Activated gamma-delta T cell treated with Interleukin-2 at 50 U/mL for 16 hours (primary cell): Measurements from ENCODE around the gene ARHGAP24.
"Not testable (repeated sequence)": the region's sequence is repeated elsewhere in the genome, so short reads cannot be mapped to it uniquely, and the experiment has no call there.

Experiments
- DNase-seq: peaks from one replicate; pipeline ENCODE4 v3.0.0-alpha.2; 2020

Gene ARHGAP24

DNA sequence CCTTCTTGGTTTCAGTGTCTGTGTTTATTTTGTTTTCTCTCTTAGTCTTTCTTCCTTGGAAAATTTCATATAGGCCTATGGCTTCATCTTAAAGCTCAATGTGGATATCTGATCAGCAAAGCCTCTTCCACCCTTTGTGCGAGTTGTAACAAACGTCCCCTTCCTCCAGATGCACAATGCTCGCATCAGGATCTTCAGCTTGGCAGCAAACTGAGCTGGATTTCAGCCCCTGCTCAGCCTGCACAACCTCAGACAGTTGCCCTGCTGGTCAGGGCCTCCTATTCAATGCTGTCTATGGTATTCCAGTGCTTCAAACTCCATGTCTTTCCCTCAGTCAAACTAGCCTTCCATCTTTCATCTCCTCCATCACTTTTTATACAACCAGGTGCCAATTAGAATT lies 309.4 kb downstream of the ARHGAP24 start:
- no peak for DNase-seq

DNA sequence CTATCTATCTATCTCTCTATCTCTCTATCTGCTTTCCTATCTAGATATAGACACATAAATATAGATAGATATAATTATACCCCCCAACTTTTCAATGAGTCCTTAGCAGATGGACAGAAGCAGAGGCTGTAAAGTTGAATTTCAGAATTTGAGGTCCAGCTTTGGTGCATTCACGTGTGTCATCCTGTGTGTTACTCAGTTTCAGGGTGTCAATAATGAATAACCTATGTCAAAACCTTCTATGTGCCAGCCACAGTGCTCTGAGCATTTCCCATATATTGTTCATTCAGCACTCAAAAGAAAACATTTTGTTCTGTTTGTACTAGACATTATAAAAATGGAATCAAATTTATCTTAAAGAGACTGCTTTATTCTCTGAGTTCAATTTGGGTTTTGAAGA lies 310.0 kb downstream of the ARHGAP24 start:
- no peak for DNase-seq

DNA sequence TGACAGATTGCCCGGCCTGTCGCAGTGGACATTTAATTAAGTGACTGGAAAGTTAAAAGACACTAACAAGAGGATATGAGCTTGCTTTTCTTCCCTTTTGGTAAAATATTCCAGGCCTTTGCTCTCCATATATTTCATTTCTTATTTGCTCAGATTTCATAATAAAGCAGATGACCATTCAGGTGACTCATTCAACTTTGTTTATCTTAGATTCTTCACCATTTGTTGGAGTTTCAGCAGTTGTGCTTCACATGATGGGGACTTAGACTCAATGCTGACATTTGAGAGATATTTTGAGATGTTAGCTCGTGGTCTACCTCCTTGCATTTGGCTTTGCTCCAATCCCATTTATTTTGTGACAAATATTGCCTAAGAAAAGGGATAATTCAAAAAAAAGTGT lies 312.2 kb downstream of the ARHGAP24 start:
- no peak for DNase-seq

DNA sequence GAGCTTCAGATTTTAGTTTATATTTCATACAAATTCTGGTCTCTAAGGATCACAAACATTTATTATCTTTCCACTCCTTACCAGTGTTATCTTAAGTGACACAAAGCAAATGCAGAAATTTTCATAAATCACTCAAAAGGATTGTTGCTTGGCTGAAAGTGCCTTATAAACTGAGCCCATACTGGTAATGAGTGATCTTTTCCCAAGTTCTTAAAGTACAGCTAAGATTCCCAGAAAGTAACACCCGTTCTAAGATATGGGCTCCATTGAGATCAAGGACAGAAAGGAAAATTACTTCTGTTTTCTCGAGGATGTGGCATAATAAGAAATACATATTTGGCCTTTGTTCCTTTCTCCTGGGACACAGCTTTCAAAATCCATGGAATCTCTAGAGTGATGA lies 313.7 kb downstream of the ARHGAP24 start:
- DNase-seq: no peak

DNA sequence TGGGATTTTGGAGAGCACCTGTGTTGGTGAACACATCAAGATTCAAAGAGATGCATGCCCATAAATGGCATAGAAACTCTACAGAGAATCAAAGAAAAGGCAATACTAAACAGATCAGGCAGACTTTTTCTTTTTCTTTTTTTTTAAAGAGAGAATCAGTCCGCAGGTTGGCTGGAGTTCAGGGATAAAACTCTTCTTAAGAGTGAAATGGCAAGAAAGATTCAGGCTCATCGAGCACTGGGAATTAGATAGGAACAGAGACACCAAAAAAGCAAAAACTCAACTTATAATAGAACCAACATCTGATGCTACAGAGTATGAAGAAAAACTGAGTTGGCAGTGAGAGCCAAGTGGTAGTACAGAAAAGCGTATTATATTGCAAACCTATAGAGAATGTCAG lies 314.3 kb downstream of the ARHGAP24 start:
- DNase-seq: no peak

DNA sequence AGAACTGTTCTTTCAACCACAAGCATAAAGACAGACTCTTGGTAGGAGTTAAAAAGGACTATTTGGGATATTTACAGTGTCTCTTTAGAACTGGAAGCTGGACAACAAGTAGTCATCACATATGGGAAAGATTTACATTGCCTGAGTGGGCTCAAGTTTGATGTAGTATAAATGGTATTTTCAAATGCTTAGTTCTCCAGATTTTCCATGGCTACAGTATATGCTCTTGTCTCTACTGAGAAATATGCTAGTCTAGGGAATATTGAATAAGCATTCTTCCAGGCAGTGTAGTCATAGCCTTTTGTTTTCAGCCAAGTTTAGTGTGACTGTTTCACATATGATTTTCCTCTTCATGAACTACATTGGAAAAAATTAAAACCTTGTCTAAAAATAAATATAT lies 315.6 kb downstream of the ARHGAP24 start:
- no peak for DNase-seq

DNA sequence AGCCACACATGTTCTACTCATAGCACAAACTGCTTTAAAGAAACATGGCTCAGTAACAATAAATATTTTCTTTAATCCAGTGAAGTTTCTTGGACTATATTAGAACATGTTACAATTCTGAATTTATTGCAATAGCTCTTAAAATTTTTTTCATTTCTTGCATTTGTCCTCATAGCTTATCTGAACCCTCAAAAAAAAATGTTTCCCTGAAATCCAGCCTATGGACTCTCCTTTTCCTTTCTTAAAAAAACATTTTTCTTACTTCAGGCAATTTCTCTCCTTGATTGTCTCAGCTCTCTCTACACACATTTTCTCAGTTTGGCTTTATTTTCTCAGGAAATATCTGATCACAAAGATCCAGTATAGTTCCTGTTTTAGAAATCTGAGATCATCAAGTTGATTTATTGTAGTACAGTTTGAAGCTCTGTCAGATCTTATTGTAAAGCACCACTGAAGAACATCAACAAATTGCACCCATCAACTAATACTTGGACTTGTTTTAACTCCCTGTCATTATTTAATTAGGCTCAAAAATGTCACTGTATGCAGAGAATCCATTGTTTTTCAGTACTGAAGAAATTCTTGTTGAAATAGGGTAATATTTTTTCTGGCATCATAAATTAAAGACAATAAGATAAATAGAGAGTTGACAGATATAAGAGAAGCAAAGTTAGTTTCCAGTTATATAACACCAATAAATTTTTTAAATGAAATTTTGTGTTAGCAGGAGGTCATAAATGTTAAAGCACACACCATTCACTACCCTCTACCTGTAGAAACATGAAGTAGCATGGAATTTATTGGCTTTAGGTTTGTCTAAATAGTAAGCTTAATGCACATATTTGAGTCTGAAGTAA lies 317.7 kb downstream of the ARHGAP24 start:
- no peak for DNase-seq

DNA sequence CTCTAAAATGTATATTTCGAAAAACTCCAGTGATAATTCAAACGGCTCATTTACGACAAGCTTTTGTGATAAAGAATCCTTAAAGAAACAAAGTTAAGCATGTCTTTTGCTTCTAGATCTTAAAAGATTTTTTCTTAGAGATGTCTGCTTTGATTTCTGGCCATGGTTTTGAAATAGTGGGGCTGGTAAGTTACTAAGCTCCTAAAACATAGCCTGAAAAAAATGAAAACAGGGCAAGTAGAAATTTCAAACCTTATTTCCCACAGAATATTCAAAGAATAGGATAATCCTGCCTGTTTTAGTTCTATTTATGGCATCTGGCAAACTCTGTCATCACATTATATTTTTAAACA lies 318.3 kb downstream of the ARHGAP24 start:
- DNase-seq: no peak

DNA sequence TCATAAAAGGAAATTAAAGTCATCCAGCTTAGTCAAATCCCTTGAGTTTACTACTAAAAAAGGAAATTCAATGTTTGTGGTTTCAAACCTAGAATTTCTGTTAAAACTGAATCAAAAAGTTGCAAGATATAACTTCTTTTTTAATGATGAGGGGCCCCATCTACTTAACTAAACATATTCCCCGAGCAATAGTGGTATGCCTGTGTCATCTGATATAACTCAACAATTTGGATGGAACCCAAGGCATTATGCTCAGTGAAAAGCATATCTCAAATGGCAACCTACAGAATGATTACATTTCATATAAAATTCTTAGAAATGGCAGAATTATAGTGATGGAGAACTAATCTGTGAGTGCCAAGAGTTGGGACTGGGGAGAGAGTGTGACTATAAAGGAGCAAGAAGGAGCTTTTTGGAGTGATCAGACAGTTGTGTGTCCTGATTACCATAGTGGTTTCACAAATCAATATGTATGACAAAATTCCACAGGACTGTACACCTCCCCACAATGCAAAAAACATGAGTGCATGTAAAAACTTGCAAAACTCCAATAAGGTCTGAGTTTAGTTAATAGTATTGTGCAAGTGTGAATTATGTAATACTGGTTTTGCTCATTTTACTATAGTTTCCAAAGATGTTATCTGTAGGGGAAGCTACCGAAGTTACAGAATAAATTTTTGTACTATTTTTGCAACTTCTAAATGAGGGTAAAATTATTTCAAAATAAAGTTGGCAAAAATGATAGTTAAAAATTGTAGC lies 323.2 kb downstream of the ARHGAP24 start:
- DNase-seq: no peak

DNA sequence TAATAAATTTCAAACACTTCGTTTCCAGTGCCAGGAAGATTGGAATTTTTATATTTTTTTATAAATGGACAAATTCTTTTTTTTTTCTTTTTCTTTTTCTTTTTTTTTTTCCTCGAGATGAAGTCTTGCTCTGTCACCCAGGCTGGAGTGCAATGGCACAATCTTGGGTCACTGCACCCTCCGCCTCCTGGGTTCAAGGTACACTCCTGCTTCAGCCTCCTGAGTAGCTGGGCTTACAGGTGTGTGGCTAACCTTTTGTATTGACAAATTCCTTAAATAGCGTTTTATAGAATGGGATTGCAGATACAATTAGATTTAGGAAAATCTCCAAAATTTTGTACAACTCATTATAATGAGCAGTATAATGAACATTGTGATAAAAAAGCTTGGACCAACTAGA lies 328.9 kb downstream of the ARHGAP24 start:
- DNase-seq: no peak

DNA sequence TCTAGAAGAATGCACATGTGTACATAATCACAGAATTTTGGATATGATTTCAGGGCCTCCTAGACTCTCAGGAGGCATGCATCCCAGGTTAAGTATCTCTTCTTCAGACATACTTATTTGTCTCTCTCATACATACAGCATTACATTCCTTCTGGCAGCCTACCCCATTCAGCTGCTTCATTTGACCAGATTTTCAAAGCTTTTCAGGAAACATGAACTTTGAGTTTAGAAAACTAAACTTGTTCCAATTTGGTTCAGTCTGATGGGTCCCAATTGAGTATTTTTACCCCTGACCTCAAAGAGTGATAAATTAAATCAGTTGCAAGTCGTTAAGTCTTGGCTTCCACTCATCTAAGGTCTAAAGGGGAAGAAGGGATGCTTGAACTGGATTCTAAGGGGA lies 330.9 kb downstream of the ARHGAP24 start:
- no peak for DNase-seq

DNA sequence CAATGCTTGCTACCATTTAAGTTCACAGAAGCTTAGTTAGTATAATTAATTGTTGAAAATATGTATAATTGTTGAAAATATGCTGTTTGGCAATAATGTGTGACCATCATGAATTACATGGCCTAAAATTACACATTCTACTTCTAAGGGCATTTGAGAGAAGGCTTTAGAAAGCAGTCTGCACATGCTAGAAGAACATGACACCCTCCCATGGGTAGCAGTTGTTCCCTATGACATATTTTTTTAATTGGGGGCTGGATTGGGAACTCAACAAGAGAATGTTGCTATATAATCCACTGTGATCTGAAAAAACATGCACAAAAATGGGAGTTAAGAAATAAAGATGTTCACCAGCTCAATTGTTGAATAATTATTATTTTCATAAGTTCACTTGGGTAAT lies 331.4 kb downstream of the ARHGAP24 start:
- DNase-seq: no peak

DNA sequence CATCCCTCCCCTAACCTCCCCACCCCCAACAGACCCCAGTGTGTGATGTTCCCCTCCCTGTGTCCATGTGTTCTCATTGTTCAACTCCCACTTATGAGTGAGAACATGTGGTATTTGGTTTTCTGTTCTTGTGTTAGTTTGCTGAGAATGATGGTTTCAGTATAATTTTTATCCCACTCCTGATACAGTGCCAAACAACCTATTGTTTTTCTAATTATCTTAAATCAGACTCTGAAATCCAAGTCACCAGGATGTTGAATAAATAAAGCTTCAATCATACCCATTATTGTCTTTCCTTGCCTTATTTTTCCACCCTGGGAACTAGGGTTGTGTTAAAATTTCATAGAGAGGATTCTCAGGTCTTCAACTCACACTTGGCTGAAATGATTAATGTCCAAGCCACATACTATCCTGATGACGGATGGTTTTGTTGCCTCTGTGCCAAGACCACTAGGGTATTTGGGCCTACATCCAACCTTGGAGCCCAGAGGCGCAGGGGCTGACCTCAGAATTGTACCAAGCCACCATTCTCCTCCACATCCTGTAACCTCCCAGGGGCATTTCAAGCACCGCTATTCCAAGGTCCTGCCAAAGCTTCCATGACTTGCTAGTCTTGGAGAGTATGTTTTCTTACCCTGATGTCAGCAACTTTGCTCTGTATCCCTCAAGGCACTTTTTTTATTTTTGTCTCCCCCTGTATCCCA lies 332.4 kb downstream of the ARHGAP24 start:
- DNase-seq: no peak

DNA sequence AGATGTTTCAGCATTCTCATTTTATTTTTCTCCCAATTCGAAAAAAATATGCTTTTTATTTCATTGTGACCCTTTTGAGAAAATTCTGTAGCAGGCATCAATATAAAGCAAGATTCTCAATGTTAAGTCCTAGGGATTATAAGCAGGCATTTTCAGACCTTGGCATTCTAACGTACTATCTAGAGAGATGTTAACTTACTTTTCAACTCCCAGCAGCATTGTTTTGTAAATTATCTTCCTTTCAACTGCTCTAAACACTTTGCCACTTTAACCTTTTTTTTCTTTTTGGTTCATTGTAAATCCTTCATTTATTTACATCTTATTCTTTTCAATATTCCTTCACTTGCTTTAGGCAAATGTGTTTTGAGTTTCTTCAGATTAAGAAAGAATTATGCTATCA lies 333.2 kb downstream of the ARHGAP24 start:
- no peak for DNase-seq

DNA sequence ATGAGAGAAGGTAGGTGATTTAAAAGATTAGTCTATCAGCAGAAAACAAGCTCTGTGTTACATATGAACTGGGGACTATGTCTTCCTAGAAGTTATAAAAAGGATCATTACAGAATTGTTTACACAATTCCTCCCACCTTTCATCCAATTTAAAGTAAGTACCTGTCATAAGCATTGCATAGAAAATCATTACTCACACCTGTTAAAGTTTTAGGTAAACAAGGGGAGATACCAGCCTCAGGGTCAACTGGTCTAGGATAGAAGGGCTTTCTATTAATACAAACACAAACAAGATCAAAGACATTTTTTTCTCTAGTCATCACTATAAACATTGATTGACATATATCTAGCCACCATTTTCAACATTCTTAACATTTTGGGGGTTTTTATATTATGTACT lies 333.9 kb downstream of the ARHGAP24 start:
- DNase-seq: no peak

DNA sequence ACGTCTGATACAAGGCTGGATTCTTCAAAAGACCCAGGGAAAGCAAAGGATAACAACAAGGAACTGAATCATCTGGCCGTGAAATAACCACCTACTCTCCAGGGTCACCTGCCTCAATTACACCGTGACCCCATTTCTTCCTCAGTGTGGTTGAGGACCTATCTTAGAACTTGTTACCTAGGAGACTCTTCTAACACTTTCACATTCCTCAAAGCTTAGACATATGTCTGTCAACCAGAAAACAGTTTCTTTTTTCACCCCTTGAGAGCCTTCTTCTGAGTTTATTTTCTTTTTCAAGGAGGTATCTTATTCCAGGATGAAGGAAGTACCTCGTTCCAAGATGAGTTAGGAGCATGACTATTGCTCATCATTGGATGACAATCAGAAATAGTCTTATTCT lies 337.8 kb downstream of the ARHGAP24 start:
- no peak for DNase-seq

DNA sequence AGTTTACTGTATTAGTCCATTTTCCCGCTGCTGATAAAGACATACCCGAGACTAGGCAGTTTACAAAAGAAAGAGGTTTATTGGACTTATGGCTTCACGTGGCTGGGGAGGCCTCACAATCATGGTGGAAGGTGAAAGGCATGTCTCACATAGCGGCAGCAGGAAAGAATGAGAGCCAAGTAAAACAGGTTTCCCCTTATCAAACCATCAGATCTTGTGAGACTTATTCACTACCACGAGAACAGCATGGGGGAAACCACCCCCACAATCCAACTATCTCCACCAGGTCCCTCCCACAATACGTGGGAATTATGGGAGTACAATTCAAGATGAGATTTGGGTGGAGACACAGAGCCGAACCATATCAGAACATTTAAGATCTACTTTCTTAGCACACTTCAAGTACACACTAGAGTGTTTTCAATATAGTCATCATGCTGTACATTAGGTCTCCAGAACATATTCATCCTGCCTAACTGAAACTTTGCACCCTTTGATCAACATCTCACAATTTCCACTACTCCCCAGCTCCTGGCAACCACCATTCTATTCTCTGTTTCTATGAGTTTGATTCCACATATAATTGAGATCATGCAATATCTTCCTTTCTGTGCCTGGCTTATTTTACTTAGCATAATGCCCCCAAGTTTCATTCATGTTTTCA lies 341.0 kb downstream of the ARHGAP24 start:
- no peak for DNase-seq

DNA sequence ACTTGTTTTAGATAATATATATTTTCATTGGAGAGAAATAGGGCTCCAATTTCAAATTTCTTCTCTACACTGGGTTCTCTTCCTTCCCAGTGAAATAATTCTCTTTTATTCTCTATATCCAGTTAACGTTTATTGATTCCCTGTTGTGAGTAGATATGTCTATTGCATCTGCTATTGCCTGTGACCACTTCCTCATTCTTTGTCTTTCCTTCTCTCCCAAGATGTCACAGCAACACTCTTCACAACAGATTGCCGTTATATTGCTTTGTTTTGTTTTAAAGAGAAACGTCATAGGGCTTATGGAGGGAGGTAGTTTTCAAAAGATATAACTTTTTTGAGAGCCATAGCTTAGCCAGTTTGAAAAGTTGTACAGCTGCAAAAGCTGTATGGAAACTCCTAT lies 343.8 kb downstream of the ARHGAP24 start:
- no peak for DNase-seq

DNA sequence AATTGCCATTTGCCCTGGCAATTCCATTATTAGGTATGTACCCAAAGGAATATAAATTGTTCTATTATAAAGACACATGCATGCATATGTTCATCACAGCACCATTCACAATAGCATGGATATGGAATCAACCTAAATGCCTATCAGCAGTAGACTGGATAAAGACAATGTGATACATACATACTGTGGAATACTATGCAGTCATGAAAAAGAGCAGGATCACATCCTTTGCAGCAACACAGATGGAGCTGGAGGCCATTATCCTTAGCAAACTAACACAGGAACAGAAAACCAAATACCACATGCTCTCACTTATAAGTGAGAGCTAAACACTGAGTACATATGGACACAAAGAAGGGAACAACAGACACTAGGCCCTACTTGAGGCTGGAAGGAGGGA lies 345.2 kb downstream of the ARHGAP24 start:
- not testable (repeated sequence) for DNase-seq

DNA sequence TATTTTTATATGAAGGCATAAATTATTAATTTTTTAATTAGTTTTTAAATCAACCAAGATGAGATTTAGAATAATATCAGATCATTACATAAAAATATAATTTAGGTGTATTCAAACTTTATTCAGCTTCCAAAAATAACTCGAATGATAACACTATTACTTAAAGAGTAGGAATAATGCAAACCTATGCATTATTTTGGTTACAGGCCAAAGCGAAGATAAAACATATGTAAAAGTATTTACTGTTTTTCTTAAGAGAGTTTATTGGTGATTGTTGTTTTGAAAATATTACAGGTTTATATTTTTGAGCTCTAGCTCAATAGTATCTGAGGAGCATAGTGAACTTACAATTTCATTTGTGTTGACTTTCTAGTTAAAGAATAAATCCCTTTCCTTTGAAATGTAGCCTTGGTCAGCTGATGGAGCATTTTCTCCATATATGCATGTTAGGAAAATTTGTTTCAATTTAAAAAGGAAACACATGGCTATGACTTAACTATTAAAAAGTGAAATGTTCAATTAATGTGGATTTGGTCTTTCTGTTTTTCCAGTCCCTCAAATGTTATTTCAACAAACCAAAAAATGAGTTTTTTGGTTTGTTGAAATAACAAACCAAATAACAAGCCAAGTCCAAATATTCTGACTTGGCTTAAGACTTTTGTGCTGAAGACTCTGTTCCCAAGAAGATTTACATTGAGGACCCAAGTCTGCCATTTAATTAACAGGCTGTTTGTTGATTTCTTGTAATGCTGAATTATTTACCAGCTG lies 346.9 kb downstream of the ARHGAP24 start:
- DNase-seq: no peak

DNA sequence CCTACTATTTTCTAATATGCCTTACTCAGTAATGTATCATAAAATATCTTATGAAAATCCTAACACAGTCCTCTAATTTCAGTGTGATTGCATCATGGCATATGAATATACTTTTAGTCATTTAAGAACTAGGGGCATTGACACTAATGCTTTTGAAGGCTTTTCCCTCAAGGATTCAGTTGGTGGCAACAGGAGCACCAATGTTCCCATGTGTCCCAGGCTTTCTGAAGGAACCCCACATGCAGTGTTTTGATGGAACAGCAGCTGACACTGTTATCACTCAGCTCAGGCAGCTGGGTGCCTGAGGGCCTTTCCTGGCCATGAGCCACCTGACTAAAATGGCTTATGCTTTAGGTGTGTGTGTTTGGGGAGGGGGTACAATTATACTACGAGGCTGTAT lies 348.3 kb downstream of the ARHGAP24 start:
- DNase-seq: no peak

DNA sequence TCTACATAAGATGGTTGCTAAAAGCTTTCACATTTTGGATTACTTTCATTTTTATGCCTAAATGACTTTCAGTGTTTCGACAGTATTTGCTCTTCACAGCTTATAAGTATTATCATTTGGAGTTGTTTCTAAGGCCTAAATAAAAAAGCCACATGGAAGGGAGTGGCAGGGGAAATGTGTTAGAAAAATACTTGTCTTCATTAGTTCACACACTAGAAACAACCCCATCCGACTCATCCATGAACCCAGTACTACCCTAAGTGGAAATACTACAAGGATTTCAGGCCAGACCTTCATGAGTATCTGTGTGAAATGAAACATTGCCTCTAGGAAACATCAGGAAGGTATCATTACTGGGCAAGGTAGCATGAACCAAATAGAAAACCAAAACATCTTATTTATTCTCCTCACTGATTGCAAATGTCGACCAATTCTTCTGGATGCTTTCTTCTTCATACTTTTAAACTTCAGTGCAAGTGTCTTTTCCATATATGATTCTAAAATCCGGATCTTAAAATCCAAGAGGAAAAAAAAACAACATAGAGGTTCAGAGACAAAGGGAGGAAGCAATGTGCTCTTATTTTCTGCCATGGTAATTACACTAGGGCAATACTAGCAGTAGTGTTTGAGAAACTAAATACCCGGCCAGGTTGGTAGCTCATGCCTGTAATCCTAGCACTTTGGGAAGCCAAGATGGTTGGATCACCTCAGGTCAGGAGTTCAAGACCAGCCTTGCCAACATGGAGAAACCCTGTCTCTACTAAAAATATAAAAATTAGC lies 349.4 kb downstream of the ARHGAP24 start:
- no peak for DNase-seq
